GM12878 (cell line): Measurements from ENCODE around the gene WWP2. TPM values are rescaled to one million over a fixed set of nuclear protein-coding genes. Genes with fewer than 3 reads are reported as not detected.

Experiments used
- ATAC-seq: fragments of 200-7000 bp; cut with Tn5 transposase; 3 replicates; pipeline ENCODE4 v1.9.1; 2020; ENCODE audit warnings: mild to moderate bottlenecking, moderate library complexity
- BruUV-seq: library from RNA; stranded (reverse); fragments of 400-500 nt; replicated peaks from 2 replicates; lab custom pipeline; 2021; lab: Mats Ljungman, UMichigan
- CTCF ChIA-PET: fragments of 300-600 bp; sonication (Branson Sonifier 250); formaldehyde crosslinking; extraction: SDS; loops from one replicate; lab custom pipeline; 2021; ENCODE audit warnings: inconsistent platforms; lab: Yijun Ruan, JAX
- POLR2A ChIA-PET: fragments of 350-600 bp; formaldehyde crosslinking; extraction: SDS; loops from one replicate; lab custom pipeline; 2021; ENCODE audit warnings: inconsistent platforms; lab: Charles Lee
- RAD21 ChIA-PET: fragments of 300-600 bp; sonication (Branson Sonifier 250); formaldehyde crosslinking; loops from one replicate; lab custom pipeline; 2023; ENCODE audit warnings: antibody characterized with exemption; ENCODE audit not compliant: unreplicated experiment; lab: Charles Lee
- SMC1A ChIA-PET: fragments of 300-600 bp; sonication (Branson Sonifier 250); formaldehyde crosslinking; loops from one replicate; lab custom pipeline; 2023; ENCODE audit not compliant: unreplicated experiment, uncharacterized antibody; lab: Charles Lee
- DNase-seq: peaks from one replicate; pipeline ENCODE4 v3.0.0-alpha.2; 2011; ENCODE audit warnings: low read depth, low spot score
- FAIRE-seq: peaks from 3 replicates; lab custom pipeline; 2011; peaks lifted over from hg19 to GRCh38; lab: Jason Lieb, UNC
- H2AFZ ChIP-seq: 2 replicates; pipeline ENCODE4 v1.6.0; 2011; ENCODE audit warnings: low read depth, low read length, control low read depth; ENCODE audit not compliant: control insufficient read depth
- H3K27ac ChIP-seq: 2 replicates; pipeline ENCODE4 v1.5.1; 2011; ENCODE audit warnings: control low read depth; ENCODE audit not compliant: control insufficient read depth, insufficient read depth
- H3K27me3 ChIP-seq, 2 experiments: replicated peaks in 1 of 2; 2 replicates each; pipeline versions ENCODE4 v1.6.0 to v1.6.1; 2011; ENCODE audit warnings: low read length in 1 of 2; ENCODE audit not compliant: control insufficient read depth in 2 of 2, insufficient read depth in 2 of 2
- H3K36me3 ChIP-seq, 2 experiments: 2 replicates each; pipeline ENCODE4 v1.5.1; 2011; ENCODE audit warnings: low read length in 1 of 2; ENCODE audit not compliant: control insufficient read depth in 2 of 2, insufficient read depth in 2 of 2
- H3K4me1 ChIP-seq: 2 replicates; pipeline ENCODE4 v1.6.1; 2011; ENCODE audit warnings: mild to moderate bottlenecking, low read length, moderate library complexity, mixed read lengths; ENCODE audit not compliant: control insufficient read depth, insufficient read depth
- H3K4me2 ChIP-seq: 2 replicates; pipeline ENCODE4 v1.6.0; 2011; ENCODE audit warnings: control low read depth; ENCODE audit not compliant: control insufficient read depth, insufficient read depth
- H3K4me3 ChIP-seq: fragments of 200-600 bp; sonication (generic); 2 replicates; pipeline ENCODE4 v1.5.1; 2016
- H3K79me2 ChIP-seq: 2 replicates; pipeline ENCODE4 v1.6.0; 2011; ENCODE audit warnings: low read length; ENCODE audit not compliant: control insufficient read depth, insufficient read depth
- H3K9ac ChIP-seq: 2 replicates; pipeline ENCODE4 v1.8.0; 2011; ENCODE audit warnings: low read length, control low read depth, mixed read lengths; ENCODE audit not compliant: control insufficient read depth, insufficient read depth
- H3K9me3 ChIP-seq: replicated peaks from 3 replicates; pipeline ENCODE4 v1.5.1; 2011; ENCODE audit warnings: mild to moderate bottlenecking, low read length; ENCODE audit not compliant: control insufficient read depth, insufficient read depth
- H4K20me1 ChIP-seq: 2 replicates; pipeline ENCODE4 v1.6.0; 2011; ENCODE audit not compliant: control insufficient read depth, insufficient read depth
- ATF2 ChIP-seq: IDR thresholded peaks from 2 replicates; pipeline ENCODE4 v1.6.1; 2012; ENCODE audit warnings: low read length, inconsistent platforms
- EP300 ChIP-seq, 2 experiments: fragments of 150-350 bp in 1 of 2; IDR thresholded peaks; 2 replicates each; pipeline ENCODE4 v1.6.1; 2011 to 2012; ENCODE audit warnings: low read depth in 2 of 2, low read length in 2 of 2, borderline replicate concordance in 1 of 2, improper control_type of control experiment in 1 of 2, inconsistent platforms in 1 of 2; ENCODE audit not compliant: control insufficient read depth in 1 of 2
- FOS ChIP-seq: IDR thresholded peaks from 3 replicates; pipeline ENCODE4 v1.6.1; 2011; ENCODE audit warnings: borderline replicate concordance; ENCODE audit not compliant: insufficient read length; ENCODE audit errors: extremely low read depth
- HDAC6 ChIP-seq: fragments of 200-600 bp; sonication (generic); IDR thresholded peaks from one replicate; pipeline ENCODE4 v1.8.0; 2017; ENCODE audit warnings: antibody characterized with exemption; ENCODE audit not compliant: unreplicated experiment
- MTA2 ChIP-seq: fragments of 450-650 bp; IDR thresholded peaks from 2 replicates; pipeline ENCODE4 v1.6.1; 2016; ENCODE audit warnings: low read depth, mild to moderate bottlenecking, moderate library complexity
- POLR2A ChIP-seq: IDR thresholded peaks from 2 replicates; pipeline ENCODE4 v1.6.1; 2011; ENCODE audit warnings: low read depth, mild to moderate bottlenecking, low read length
- POU2F2 ChIP-seq: IDR thresholded peaks from 3 replicates; pipeline ENCODE4 v1.6.1; 2011; ENCODE audit warnings: low read depth, mild to moderate bottlenecking, low read length, borderline replicate concordance
- SIN3A ChIP-seq: IDR thresholded peaks from 2 replicates; pipeline ENCODE4 v1.6.1; 2012; ENCODE audit warnings: low read depth, low read length, improper control_type of control experiment
- SMAD5 ChIP-seq: IDR thresholded peaks from 2 replicates; pipeline ENCODE4 v1.6.1; 2016; ENCODE audit warnings: antibody characterized with exemption, low read depth
- SREBF2 ChIP-seq: IDR thresholded peaks from 2 replicates; pipeline ENCODE4 v1.6.1; 2012; ENCODE audit warnings: mild to moderate bottlenecking, low read length
- STAT1 ChIP-seq: fragments of 450-650 bp; conservative IDR thresholded peaks from 2 replicates; pipeline ENCODE4 v1.6.1; 2014; ENCODE audit warnings: antibody characterized with exemption, mild to moderate bottlenecking
- TCF7 ChIP-seq: IDR thresholded peaks from 2 replicates; pipeline ENCODE4 v1.6.1; 2014; ENCODE audit warnings: antibody characterized with exemption, borderline replicate concordance
- YBX1 ChIP-seq: fragments of 450-650 bp; IDR thresholded peaks from 2 replicates; pipeline ENCODE4 v1.6.1; 2016; ENCODE audit warnings: antibody characterized with exemption
- WGBS: methylation state at CpG from one replicate; pipeline ENCODE4 v1.1.6; 2016; ENCODE audit warnings: low lambda C conversion rate; ENCODE audit not compliant: insufficient replicate concordance, insufficient coverage; ENCODE audit errors: missing lambda C conversion rate; 5-methylcytosine and 5-hydroxymethylcytosine counted together
- in situ Hi-C: fragments of 300-500 bp; cut with MboI; formaldehyde crosslinking; loops from 9 replicates; pipeline ENCODE4 v1.14.3; 2018; ENCODE audit warnings: mixed read lengths
- intact Hi-C: fragments of 100-400 bp; cut with micrococcal nuclease; formaldehyde crosslinking; loops from one replicate; pipeline ENCODE4 v1.14.2; 2022; ENCODE audit not compliant: unreplicated experiment
- polyA plus RNA-seq, 11 experiments: library from polyadenylated mRNA; depleted of rRNA in 4 of 11; unstranded in 6 of 11; stranded (reverse) in 5 of 11; fragments of >200 nt; fragmentation: Nextera tagmentation in 4 of 11; fragmentation: Illumina TruSeq in 1 of 11; extraction: Ambion mirVana in 4 of 11; extraction: Trizol in 1 of 11; gene quantifications; 1 replicate in 1 of 11; 2 replicates in 10 of 11; pipeline versions ENCODE4 v1.2.1 to v1.2.3, GENCODE V29; 2011 to 2016; ENCODE audit warnings: inconsistent platforms in 2 of 11, missing spikeins in 2 of 11, low read depth in 1 of 11
- total RNA-seq, 4 experiments: library from RNA; depleted of rRNA in 3 of 4; stranded (reverse); fragments of >200 nt in 3 of 4; fragmentation: Illumina TruSeq in 1 of 4; extraction: Trizol in 1 of 4; gene quantifications; 2 replicates each; pipeline versions ENCODE4 v1.2.1 to v1.2.3, GENCODE V29; 2013 to 2021
- TF ChIP-seq, protein P1 (sequence below): fragments of 450-650 bp; IDR thresholded peaks from 2 replicates; pipeline ENCODE4 v1.6.1; 2017; ENCODE audit warnings: mild to moderate bottlenecking, moderate library complexity
- TF ChIP-seq, protein P2 (sequence below): fragments of 450-650 bp; IDR thresholded peaks from 2 replicates; pipeline ENCODE4 v1.6.1; 2017; ENCODE audit warnings: antibody characterized with exemption, mild to moderate bottlenecking, moderate library complexity
- TF ChIP-seq, protein P3 (sequence below): fragments of 450-650 bp; IDR thresholded peaks from 2 replicates; pipeline ENCODE4 v1.6.1; 2017; ENCODE audit warnings: mild to moderate bottlenecking

The WWP2 gene
- total and polyA plus RNA-seq, 10 of the 15 experiments (the other 5 are each of a cell fraction or from before 2014, with no cell fraction given), result 2.8 to 47.0 (median 23.8) TPM

DNA sequence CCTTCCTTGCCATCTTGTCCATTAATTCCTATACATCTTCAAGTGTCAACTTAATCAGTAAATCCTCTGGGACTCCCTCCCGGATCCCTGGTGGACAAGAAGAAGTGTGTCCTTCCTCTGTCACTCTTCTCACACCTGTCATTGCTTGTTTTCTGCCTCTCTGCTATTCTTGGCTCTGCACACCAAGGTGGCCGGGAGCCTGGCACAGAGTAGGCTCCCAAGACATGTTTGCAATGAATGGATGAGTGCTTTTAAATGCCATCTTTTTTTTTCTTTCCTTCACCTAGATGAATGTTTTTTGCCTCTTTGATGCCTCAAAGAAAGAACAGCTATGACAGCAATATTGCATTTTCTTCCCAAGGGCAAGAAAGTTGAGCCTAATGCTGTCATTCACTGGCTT is 131.0 kb downstream of the WWP2 start:
- Histone ChIP-seq H3K27me3 (no peaks in the 10 kb centered on the region), H3K79me2 (no peaks in the 10 kb centered on the region), H4K20me1 (no peaks in the 10 kb centered on the region), H3K27ac (no peak overlapping the region), H3K9me3 (no peaks in the 10 kb centered on the region), H3K4me3 (no peak overlapping the region), H3K36me3 (no peaks in the 10 kb centered on the region; a peak in 2 of 4 replicates), H3K4me1 (no peaks in the 10 kb centered on the region), H2AFZ (no peak overlapping the region), H3K4me2 (no peak overlapping the region), H3K9ac (no peak overlapping the region)
- DNase-seq (no peak), FAIRE-seq (no peak), ATAC-seq (no peak)
- ChIA-PET CTCF (no interaction called here), RAD21 (no interaction called here), SMC1A (no interaction called here), POLR2A (no interaction called here)
- TF ChIP-seq FOS (no peak), SMAD5 (no peak), HDAC6 (no peak), TCF7 (no peak), EP300 (IDR thresholded peaks at IDR 0.05; ENCODE audit: borderline replicate concordance in 1 of 2, control insufficient read depth in 1 of 2, low read depth in 2 of 2, low read length in 2 of 2) (no peak), POLR2A (no peak), STAT1 (no peak), MTA2 (no peak), POU2F2 (no peak), SREBF2 (no peak), YBX1 (no peak), SIN3A (no peak), ATF2 (no peak)
- TF ChIP-seq, protein P1, sequence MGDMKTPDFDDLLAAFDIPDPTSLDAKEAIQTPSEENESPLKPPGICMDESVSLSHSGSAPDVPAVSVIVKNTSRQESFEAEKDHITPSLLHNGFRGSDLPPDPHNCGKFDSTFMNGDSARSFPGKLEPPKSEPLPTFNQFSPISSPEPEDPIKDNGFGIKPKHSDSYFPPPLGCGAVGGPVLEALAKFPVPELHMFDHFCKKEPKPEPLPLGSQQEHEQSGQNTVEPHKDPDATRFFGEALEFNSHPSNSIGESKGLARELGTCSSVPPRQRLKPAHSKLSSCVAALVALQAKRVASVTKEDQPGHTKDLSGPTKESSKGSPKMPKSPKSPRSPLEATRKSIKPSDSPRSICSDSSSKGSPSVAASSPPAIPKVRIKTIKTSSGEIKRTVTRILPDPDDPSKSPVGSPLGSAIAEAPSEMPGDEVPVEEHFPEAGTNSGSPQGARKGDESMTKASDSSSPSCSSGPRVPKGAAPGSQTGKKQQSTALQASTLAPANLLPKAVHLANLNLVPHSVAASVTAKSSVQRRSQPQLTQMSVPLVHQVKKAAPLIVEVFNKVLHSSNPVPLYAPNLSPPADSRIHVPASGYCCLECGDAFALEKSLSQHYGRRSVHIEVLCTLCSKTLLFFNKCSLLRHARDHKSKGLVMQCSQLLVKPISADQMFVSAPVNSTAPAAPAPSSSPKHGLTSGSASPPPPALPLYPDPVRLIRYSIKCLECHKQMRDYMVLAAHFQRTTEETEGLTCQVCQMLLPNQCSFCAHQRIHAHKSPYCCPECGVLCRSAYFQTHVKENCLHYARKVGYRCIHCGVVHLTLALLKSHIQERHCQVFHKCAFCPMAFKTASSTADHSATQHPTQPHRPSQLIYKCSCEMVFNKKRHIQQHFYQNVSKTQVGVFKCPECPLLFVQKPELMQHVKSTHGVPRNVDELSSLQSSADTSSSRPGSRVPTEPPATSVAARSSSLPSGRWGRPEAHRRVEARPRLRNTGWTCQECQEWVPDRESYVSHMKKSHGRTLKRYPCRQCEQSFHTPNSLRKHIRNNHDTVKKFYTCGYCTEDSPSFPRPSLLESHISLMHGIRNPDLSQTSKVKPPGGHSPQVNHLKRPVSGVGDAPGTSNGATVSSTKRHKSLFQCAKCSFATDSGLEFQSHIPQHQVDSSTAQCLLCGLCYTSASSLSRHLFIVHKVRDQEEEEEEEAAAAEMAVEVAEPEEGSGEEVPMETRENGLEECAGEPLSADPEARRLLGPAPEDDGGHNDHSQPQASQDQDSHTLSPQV, result no peak
- TF ChIP-seq, protein P2, sequence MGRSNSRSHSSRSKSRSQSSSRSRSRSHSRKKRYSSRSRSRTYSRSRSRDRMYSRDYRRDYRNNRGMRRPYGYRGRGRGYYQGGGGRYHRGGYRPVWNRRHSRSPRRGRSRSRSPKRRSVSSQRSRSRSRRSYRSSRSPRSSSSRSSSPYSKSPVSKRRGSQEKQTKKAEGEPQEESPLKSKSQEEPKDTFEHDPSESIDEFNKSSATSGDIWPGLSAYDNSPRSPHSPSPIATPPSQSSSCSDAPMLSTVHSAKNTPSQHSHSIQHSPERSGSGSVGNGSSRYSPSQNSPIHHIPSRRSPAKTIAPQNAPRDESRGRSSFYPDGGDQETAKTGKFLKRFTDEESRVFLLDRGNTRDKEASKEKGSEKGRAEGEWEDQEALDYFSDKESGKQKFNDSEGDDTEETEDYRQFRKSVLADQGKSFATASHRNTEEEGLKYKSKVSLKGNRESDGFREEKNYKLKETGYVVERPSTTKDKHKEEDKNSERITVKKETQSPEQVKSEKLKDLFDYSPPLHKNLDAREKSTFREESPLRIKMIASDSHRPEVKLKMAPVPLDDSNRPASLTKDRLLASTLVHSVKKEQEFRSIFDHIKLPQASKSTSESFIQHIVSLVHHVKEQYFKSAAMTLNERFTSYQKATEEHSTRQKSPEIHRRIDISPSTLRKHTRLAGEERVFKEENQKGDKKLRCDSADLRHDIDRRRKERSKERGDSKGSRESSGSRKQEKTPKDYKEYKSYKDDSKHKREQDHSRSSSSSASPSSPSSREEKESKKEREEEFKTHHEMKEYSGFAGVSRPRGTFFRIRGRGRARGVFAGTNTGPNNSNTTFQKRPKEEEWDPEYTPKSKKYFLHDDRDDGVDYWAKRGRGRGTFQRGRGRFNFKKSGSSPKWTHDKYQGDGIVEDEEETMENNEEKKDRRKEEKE, result no peak
- TF ChIP-seq, protein P3, sequence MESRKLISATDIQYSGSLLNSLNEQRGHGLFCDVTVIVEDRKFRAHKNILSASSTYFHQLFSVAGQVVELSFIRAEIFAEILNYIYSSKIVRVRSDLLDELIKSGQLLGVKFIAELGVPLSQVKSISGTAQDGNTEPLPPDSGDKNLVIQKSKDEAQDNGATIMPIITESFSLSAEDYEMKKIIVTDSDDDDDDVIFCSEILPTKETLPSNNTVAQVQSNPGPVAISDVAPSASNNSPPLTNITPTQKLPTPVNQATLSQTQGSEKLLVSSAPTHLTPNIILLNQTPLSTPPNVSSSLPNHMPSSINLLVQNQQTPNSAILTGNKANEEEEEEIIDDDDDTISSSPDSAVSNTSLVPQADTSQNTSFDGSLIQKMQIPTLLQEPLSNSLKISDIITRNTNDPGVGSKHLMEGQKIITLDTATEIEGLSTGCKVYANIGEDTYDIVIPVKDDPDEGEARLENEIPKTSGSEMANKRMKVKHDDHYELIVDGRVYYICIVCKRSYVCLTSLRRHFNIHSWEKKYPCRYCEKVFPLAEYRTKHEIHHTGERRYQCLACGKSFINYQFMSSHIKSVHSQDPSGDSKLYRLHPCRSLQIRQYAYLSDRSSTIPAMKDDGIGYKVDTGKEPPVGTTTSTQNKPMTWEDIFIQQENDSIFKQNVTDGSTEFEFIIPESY, result no peak
- intact Hi-C loops, result no loop called here
- 100% methylated on average over 2 of the region's 2 CpGs for WGBS
- in situ Hi-C loops, result no loop called here
- BruUV-seq, result no TSS peak
